NT2/D1 (cell line): ENCODE data around the gene LILRB1.
"Not testable (repeated sequence)": the region's sequence is repeated elsewhere in the genome, so short reads cannot be mapped to it uniquely, and the experiment has no call there.

Source experiments
- DNase-seq: peaks from one replicate; pipeline ENCODE4 v3.0.0-alpha.2; 2011; ENCODE audit warnings: low read depth, low spot score
- H3K27me3 ChIP-seq: 2 replicates; pipeline ENCODE4 v1.6.0; 2011; ENCODE audit warnings: mild to moderate bottlenecking; ENCODE audit not compliant: insufficient read length, insufficient read depth
- H3K36me3 ChIP-seq: 2 replicates; pipeline ENCODE4 v1.6.1; 2011; ENCODE audit warnings: mild to moderate bottlenecking, low read length, mixed read lengths; ENCODE audit not compliant: insufficient read depth, insufficient read length
- H3K4me1 ChIP-seq: 2 replicates; pipeline ENCODE4 v1.5.1; 2011; ENCODE audit not compliant: insufficient read depth, insufficient read length
- H3K4me3 ChIP-seq: 2 replicates; pipeline ENCODE4 v1.5.1; 2011; ENCODE audit warnings: low read depth; ENCODE audit not compliant: insufficient read length
- H3K9ac ChIP-seq: 2 replicates; pipeline ENCODE4 v1.6.0; 2011; ENCODE audit warnings: low read depth; ENCODE audit not compliant: insufficient read length
- H3K9me3 ChIP-seq: 2 replicates; pipeline ENCODE4 v1.5.1; 2011; ENCODE audit warnings: mild to moderate bottlenecking, low read length; ENCODE audit not compliant: insufficient read depth
- SUZ12 ChIP-seq: IDR thresholded peaks from 2 replicates; pipeline ENCODE4 v1.6.1; 2011; ENCODE audit not compliant: insufficient read length, insufficient read depth; ENCODE audit errors: extremely low read depth
- YY1 ChIP-seq: IDR thresholded peaks from 2 replicates; pipeline ENCODE4 v1.6.1; 2011; ENCODE audit not compliant: insufficient read length, insufficient read depth
- ZNF274 ChIP-seq: IDR thresholded peaks from 2 replicates; pipeline ENCODE4 v1.6.1; 2011; ENCODE audit warnings: mild to moderate bottlenecking, low read depth, low read length

Gene LILRB1

DNA sequence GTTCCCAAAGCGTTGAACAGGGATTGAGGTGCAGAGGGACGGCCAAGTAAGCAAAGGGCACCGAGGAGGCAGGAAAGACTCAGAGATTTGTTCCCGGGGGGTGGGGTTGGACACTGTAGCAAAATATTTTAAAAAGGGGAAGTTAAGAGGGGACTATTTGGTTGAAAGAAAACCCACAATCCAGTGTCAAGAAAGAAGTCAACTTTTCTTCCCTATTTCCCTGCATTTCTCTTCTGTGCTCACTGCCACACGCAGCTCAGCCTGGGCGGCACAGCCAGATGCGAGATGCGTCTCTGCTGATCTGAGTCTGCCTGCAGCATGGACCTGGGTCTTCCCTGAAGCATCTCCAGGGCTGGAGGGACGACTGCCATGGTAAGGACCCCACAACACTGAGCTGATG, at the start of gene LILRB1:
Gene LILRB1, plus strand, starts transcription at position 223 of the 400 bp plus-strand sequence. CDS start 590 bp downstream, outside the sequence.
- not testable (repeated sequence) for H3K9ac ChIP-seq

DNA sequence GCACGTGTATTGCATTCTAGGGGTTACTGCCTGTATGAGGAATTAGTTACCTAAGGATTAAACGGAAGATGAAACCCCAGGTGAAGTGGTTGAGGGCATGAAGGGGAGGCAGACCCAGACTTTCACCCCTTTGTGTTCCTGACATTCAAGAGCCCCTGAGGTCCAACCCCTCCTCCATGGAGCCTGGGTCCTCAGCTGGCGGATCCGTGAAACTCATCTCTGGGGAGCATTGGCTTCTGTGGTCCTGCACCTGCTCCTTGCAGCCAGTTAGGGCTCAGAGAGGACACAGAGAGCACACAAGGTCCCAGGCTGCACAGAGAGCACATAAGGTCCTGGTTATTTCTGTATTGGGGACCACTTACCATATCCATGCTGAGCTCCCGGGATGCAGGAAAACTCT, 43.9 kb upstream of the LILRB1 start:
- Histone ChIP-seq H3K4me1 (no peaks in the 10 kb centered on the region), H3K36me3 (no peaks in the 10 kb centered on the region), H3K4me3 (no peak overlapping the region), H3K9me3 (no peaks in the 10 kb centered on the region; the same call in 1 of the 2 replicates), H3K27me3 (no peaks in the 10 kb centered on the region), H3K9ac (no peak overlapping the region)
- no peak for TF ChIP-seq SUZ12
- TF ChIP-seq YY1, result no peak
- TF ChIP-seq ZNF274, result no peak
- DNase-seq, result no peak

More for the DNA sequence above, at the start of gene LILRB1:
- H3K4me1 ChIP-seq, H3K9me3 ChIP-seq, H3K36me3 ChIP-seq, H3K4me3 ChIP-seq, DNase-seq, H3K27me3 ChIP-seq: not testable (repeated sequence)

DNA sequence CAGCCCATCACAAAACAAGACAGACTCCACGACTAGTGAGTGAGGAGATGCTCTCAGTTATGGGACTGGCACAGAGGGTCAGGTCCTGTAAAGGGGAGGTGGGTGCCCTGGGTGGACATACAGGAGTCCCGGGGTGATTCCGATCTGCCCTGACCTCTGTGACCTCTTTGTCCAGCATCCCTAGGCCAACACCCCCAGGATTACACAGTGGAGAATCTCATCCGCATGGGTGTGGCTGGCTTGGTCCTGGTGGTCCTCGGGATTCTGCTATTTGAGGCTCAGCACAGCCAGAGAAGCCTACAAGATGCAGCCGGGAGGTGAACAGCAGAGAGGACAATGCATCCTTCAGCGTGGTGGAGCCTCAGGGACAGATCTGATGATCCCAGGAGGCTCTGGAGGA, 43.3 kb upstream of the LILRB1 start:
- no peaks in the 10 kb centered on the region for H3K4me1 ChIP-seq
- H3K9me3 ChIP-seq, result no peaks in the 10 kb centered on the region; the same call in 1 of the 2 replicates
- no peak overlapping the region for H3K9ac ChIP-seq
- H3K4me3 ChIP-seq, result no peak overlapping the region
- no peaks in the 10 kb centered on the region for H3K36me3 ChIP-seq
- TF ChIP-seq YY1, result no peak
- no peak for TF ChIP-seq ZNF274
- TF ChIP-seq SUZ12, result no peak
- no peaks in the 10 kb centered on the region for H3K27me3 ChIP-seq
- DNase-seq, result no peak

DNA sequence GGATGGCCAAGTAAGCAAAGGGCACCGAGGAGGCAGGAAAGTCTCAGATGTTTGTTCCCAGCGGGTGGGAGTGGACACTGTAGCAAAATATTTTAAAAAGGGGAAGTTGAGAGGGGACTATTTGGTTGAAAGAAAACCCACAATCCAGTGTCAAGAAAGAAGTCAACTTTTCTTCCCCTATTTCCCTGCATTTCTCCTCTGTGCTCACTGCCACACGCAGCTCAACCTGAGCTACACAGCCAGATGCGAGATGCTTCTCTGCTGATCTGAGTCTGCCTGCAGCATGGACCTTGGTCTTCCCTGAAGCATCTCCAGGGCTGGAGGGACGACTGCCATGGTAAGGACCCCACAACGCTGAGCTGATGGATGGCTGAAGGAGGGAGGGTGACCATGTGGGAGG, 36.8 kb upstream of the LILRB1 start, which contains the start of gene LILRA1:
Gene LILRA1, plus strand, starts transcription at position 188 of the 400 bp plus-strand sequence. CDS start 613 bp downstream, outside the sequence.
- H3K4me3 ChIP-seq, H3K36me3 ChIP-seq, H3K4me1 ChIP-seq, H3K27me3 ChIP-seq, H3K9ac ChIP-seq, DNase-seq, H3K9me3 ChIP-seq: not testable (repeated sequence)

DNA sequence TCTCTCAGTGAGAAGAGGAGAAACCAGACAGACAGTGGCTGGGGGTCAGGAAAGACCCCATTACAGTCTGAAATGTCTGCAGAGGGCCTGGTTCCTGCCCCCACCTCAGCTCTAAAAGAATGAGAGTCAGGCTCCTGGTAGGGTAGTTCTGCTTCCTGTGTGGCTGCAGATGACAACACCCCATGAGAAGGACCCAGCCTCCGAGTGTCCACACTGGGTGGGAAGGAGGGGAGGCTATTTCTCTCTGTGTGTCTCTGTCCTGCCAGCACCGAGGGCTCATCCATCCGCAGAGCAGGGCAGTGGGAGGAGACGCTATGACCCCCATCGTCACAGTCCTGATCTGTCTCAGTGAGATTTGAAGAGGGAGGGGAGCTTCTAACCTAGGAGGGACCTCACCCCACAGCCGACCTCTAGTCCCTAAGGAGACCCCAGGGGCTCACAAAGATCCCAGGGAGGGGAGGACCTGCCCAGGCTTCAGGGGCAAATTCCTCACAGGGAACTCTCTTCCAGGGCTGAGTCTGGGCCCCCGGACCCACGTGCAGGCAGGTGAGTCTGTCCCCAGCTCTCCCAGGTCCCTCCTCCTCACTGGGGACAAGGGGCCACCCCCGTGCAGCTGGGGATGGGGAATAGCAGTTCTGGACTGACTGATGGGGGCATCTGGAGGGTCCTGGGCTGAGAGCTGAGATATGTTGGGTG, 36.2 kb upstream of the LILRB1 start:
- not testable (repeated sequence) for DNase-seq, H3K36me3 ChIP-seq, H3K4me3 ChIP-seq, H3K9me3 ChIP-seq, H3K9ac ChIP-seq, H3K4me1 ChIP-seq, H3K27me3 ChIP-seq

DNA sequence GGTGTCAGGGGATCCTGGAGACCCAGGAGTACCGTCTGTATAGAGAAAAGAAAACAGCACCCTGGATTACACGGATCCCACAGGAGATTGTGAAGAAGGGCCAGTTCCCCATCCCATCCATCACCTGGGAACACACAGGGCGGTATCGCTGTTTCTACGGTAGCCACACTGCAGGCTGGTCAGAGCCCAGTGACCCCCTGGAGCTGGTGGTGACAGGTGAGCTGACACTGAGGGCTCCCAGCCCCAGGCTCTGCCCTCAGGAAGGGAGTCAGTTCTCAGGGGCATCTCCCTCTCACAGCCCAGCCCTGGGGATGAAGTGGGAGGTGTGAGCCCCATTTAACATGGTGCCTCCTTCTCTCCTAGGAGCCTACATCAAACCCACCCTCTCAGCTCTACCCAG, 35.5 kb upstream of the LILRB1 start:
- TF ChIP-seq SUZ12, result no peak
- no peak for TF ChIP-seq YY1
- TF ChIP-seq ZNF274, result no peak
- H3K27me3 ChIP-seq, result peaks cover 4% of the 10 kb centered on the region
- no peak overlapping the region for H3K9ac ChIP-seq
- H3K36me3 ChIP-seq, result no peaks in the 10 kb centered on the region
- DNase-seq, result no peak
- no peaks in the 10 kb centered on the region; the same call in 1 of the 2 replicates for H3K9me3 ChIP-seq
- H3K4me1 ChIP-seq, result no peaks in the 10 kb centered on the region
- H3K4me3 ChIP-seq, result no peak overlapping the region

DNA sequence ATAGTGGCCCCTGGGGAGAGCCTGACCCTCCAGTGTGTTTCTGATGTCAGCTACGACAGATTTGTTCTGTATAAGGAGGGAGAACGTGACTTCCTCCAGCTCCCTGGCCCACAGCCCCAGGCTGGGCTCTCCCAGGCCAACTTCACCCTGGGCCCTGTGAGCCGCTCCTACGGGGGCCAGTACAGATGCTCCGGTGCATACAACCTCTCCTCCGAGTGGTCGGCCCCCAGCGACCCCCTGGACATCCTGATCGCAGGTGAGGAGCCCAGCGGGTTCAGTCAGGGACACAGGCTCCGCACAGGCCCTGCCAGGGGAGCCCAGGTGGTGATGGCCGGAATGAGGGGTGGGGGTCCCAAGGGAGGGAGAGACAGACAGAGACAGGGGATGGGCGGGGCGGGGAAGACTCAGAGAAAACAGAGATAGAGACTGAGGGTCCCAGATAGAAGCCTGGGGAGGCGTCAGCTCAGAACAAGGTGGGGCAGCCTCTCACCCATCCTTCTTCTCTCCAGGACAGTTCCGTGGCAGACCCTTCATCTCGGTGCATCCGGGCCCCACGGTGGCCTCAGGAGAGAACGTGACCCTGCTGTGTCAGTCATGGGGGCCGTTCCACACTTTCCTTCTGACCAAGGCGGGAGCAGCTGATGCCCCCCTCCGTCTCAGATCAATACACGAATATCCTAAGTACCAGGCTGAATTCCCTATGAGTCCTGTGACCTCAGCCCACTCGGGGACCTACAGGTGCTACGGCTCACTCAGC, 34.4 kb upstream of the LILRB1 start:
- H3K27me3 ChIP-seq, H3K4me3 ChIP-seq, DNase-seq, H3K36me3 ChIP-seq, H3K4me1 ChIP-seq, H3K9me3 ChIP-seq, H3K9ac ChIP-seq: not testable (repeated sequence)

DNA sequence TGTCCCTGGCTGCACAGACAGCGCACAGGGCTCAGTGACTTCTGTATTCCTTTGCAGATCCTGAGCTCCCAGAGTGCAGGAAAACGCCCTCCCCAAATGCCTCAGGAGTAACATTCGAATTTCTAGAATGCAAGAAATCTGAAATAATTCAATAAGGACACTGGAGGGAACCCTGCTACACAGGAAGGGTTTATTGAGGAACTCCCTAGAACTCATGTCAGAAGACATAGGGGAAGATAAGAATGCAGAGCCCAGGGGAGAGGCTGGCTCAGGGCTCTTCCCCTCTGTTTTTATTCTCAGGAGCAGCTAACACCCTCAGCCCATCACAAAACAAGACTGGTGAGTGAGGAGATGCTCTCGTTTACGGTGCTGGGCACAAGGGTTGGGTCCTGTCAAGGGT, 30.1 kb upstream of the LILRB1 start:
- no peak for DNase-seq
- TF ChIP-seq YY1 (no peak), SUZ12 (no peak), ZNF274 (no peak)
- Histone ChIP-seq H3K4me3 (no peak overlapping the region), H3K9me3 (no peaks in the 10 kb centered on the region), H3K9ac (no peak overlapping the region), H3K36me3 (no peaks in the 10 kb centered on the region), H3K4me1 (no peaks in the 10 kb centered on the region), H3K27me3 (no peaks in the 10 kb centered on the region)
